GM21381 (cell line): ENCODE measurements around the gene COL9A3.

Experiments
- ATAC-seq: cut with Tn5 transposase; IDR thresholded peaks from one replicate; pipeline ENCODE4 v1.9.1; 2021; ENCODE audit warnings: mild to moderate bottlenecking, moderate library complexity; ENCODE audit not compliant: unreplicated experiment

Gene COL9A3

GRCh38 chr20:62809530-62810428 is 7.1 kb upstream of the COL9A3 start:
- ATAC-seq, result no peak

GRCh38 chr20:62811320-62811719 is 5.5 kb upstream of the COL9A3 start:
- no peak for ATAC-seq

GRCh38 chr20:62811720-62812119 is 5.1 kb upstream of the COL9A3 start:
- ATAC-seq, result no peak

- ATAC-seq, result no peak
These were observed 4.5 kb upstream of the COL9A3 start for GRCh38 chr20:62812181-62812906.

- ATAC-seq, result no peak
These were observed 4.0 kb upstream of the COL9A3 start for GRCh38 chr20:62812907-62813200.

- ATAC-seq, result no peak
These were observed 3.3 kb upstream of the COL9A3 start for GRCh38 chr20:62813588-62813987.

GRCh38 chr20:62814060-62814708 is 2.7 kb upstream of the COL9A3 start:
- ATAC-seq, result no peak

GRCh38 chr20:62814709-62815065 is 2.2 kb upstream of the COL9A3 start:
- no peak for ATAC-seq

GRCh38 chr20:62815066-62815991 is 1.5 kb upstream of the COL9A3 start:
- ATAC-seq, result no peak

GRCh38 chr20:62816031-62816883 is 593 bp upstream of the COL9A3 start:
- ATAC-seq, result no peak

GRCh38 chr20:62817975-62818591 is 1.2 kb downstream of the COL9A3 start:
- ATAC-seq, result no peak

GRCh38 chr20:62818592-62819493 is 2.0 kb downstream of the COL9A3 start:
- ATAC-seq, result no peak

- ATAC-seq, result no peak
These were observed 2.8 kb downstream of the COL9A3 start for GRCh38 chr20:62819494-62820174.

GRCh38 chr20:62820208-62820961 is 3.5 kb downstream of the COL9A3 start:
- ATAC-seq, result no peak

- no peak for ATAC-seq
These were observed 4.3 kb downstream of the COL9A3 start for GRCh38 chr20:62820962-62821725.

GRCh38 chr20:62821726-62822210 is 4.9 kb downstream of the COL9A3 start:
- no peak for ATAC-seq
